Lower lobe of right lung (tissue), 2 donors: ENCODE data around the gene KCNQ4. TPM values are rescaled to one million over a fixed set of nuclear protein-coding genes. Genes with fewer than 3 reads are reported as not detected.

Experiments used
- ATAC-seq, 2 donors: fragments of 200-7000 bp; cut with Tn5 transposase; one replicate each; pipeline ENCODE4 v1.9.1; 2020 to 2022; ENCODE audit warnings: mild to moderate bottlenecking in 2 of 2, moderate library complexity in 2 of 2
- DNase-seq: peaks from one replicate; pipeline ENCODE4 v3.0.0-alpha.2; 2020
- H3K27ac ChIP-seq: fragments of 200-600 bp; one replicate; pipeline ENCODE4 v1.8.0; 2022
- H3K27me3 ChIP-seq: fragments of 200-600 bp; one replicate; pipeline ENCODE4 v1.8.0; 2022; ENCODE audit warnings: low read depth
- H3K36me3 ChIP-seq: fragments of 200-600 bp; one replicate; pipeline ENCODE4 v1.8.0; 2022; ENCODE audit warnings: mild to moderate bottlenecking
- H3K4me1 ChIP-seq: fragments of 200-600 bp; one replicate; pipeline ENCODE4 v1.8.0; 2022
- H3K4me3 ChIP-seq: fragments of 200-600 bp; one replicate; pipeline ENCODE4 v1.8.0; 2022; ENCODE audit warnings: mild to moderate bottlenecking
- H3K9me3 ChIP-seq: fragments of 200-600 bp; one replicate; pipeline ENCODE4 v1.8.0; 2022
- intact Hi-C: fragments of 100-400 bp; cut with DNase I; formaldehyde crosslinking; loops from one replicate; pipeline ENCODE4 v1.11.0; 2022
- total RNA-seq: library from RNA; stranded (reverse); fragmentation: NEBNext Ultra II Directional; extraction: Animal tissue kit (Norgen Biotek cat#: 25700); gene quantifications from one replicate; pipeline ENCODE4 v1.2.1, GENCODE V29; 2021
- TF ChIP-seq, protein P1 (sequence below): fragments of 200-600 bp; IDR thresholded peaks from one replicate; pipeline ENCODE4 v1.8.0; 2022; ENCODE audit warnings: antibody characterized with exemption, mild to moderate bottlenecking
- donor health status: DM: no; HTN: yes; CAD: no; lungs with severe emphysema.

KCNQ4 gene
- total RNA-seq, 1 donor from 2014 or later: 0.89 TPM

DNA sequence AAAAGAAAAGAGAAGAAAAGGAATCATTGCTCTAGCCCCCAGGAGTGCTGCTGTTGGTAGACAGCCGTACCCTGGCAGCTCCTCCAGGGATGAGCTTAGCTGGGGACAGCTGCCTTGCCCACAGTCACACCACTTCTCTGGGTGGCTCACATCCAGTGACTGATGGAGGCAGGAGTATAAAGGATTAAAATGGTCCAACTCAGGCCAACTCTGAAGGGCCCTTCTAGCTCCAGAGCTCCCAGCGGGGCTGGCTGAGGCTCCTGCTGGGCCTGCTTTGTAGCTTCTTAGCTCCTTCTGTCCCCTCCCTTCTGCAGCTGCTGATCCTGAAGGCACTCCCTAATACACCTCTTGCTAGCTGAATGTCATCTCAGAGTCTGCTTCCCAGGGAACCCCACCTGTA is 74.2 kb downstream of the KCNQ4 start:
- ATAC-seq (no peak), DNase-seq (peak; percentile 56)
- Histone ChIP-seq H3K9me3 (no peaks in the 10 kb centered on the region), H3K4me3 (no peak overlapping the region), H3K4me1 (peaks cover 17% of the 10 kb centered on the region), H3K27me3 (no peaks in the 10 kb centered on the region), H3K36me3 (no peaks in the 10 kb centered on the region), H3K27ac (no peak overlapping the region)
- TF ChIP-seq, protein P1, sequence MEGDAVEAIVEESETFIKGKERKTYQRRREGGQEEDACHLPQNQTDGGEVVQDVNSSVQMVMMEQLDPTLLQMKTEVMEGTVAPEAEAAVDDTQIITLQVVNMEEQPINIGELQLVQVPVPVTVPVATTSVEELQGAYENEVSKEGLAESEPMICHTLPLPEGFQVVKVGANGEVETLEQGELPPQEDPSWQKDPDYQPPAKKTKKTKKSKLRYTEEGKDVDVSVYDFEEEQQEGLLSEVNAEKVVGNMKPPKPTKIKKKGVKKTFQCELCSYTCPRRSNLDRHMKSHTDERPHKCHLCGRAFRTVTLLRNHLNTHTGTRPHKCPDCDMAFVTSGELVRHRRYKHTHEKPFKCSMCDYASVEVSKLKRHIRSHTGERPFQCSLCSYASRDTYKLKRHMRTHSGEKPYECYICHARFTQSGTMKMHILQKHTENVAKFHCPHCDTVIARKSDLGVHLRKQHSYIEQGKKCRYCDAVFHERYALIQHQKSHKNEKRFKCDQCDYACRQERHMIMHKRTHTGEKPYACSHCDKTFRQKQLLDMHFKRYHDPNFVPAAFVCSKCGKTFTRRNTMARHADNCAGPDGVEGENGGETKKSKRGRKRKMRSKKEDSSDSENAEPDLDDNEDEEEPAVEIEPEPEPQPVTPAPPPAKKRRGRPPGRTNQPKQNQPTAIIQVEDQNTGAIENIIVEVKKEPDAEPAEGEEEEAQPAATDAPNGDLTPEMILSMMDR: no peak
- intact Hi-C loops: loop anchor here (10.0 kb wide), 1 partner anchor 97 kb away; no protein-coding TSS in a partner anchor

DNA sequence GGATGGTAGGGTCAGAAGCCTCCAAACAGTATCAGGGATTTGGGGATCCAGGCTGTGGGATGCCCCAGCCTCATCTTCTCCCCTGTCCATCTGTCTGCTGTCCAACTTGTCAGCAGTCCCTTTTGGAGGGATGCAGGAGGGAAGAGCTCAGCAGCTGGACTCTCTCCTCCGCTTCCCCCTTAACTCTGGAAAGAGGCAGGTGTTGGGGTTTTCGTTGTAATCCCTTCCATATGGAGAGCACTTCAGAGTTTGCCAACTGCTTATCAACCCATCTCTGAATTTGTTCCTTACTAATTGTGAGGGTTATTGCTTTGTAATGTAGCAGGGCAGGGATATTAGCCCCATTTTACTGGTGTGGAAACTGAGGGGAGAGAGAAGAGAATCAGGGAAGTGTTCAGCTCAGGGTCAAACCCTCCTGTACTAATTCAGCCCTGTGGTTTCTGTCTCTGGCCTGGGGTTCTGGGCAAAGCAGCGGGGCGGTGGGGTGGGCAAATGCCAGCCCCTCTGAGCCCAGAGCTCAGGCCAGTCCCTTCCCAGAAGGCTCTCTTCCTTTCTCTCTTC is 75.3 kb downstream of the KCNQ4 start:
- DNase-seq: no peak
- intact Hi-C loops: loop anchor here (10.0 kb wide), 1 partner anchor 96 kb away; no protein-coding TSS in a partner anchor
- Histone ChIP-seq H3K4me1 (peaks cover 20% of the 10 kb centered on the region), H3K9me3 (no peaks in the 10 kb centered on the region), H3K4me3 (no peak overlapping the region), H3K27ac (no peak overlapping the region), H3K27me3 (no peaks in the 10 kb centered on the region), H3K36me3 (no peaks in the 10 kb centered on the region)
- no peak for ATAC-seq
- TF ChIP-seq, protein P1: no peak

DNA sequence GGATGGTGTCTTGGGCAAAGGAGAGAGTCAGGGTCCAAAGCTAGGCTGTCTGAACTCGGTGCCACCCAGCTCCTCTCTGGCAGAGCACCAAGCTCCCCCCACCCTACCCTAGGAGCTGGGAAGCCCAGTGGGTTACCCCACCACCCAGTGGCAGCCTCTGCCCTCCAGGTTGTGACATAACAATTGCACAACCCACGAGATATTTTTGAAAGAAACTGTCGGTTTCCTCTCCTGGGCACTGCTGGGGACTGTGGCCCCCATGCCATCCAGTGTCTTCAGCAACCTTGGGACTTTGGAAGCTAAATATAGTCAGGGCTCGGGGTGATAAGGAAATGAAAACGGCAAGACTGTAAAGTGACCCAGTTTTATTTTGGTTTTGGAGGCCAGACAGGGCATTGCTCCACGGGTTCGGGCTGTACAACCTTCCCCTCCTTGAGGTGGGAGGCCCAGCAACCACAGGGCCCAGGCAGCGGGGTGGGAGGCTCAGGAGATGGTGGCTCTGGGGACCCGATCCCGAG is 77.2 kb downstream of the KCNQ4 start:
- H3K36me3 ChIP-seq: no peaks in the 10 kb centered on the region
- no peaks in the 10 kb centered on the region for H3K9me3 ChIP-seq
- peak overlapping the region; percentile 73 for H3K4me3 ChIP-seq
- DNase-seq (no peak), ATAC-seq (no peak)
- intact Hi-C loops: no loop called here
- TF ChIP-seq, protein P1: no peak
- peak overlapping the region; percentile 90 for H3K27ac ChIP-seq
- H3K27me3 ChIP-seq: no peaks in the 10 kb centered on the region
- H3K4me1 ChIP-seq: peaks cover 20% of the 10 kb centered on the region

DNA sequence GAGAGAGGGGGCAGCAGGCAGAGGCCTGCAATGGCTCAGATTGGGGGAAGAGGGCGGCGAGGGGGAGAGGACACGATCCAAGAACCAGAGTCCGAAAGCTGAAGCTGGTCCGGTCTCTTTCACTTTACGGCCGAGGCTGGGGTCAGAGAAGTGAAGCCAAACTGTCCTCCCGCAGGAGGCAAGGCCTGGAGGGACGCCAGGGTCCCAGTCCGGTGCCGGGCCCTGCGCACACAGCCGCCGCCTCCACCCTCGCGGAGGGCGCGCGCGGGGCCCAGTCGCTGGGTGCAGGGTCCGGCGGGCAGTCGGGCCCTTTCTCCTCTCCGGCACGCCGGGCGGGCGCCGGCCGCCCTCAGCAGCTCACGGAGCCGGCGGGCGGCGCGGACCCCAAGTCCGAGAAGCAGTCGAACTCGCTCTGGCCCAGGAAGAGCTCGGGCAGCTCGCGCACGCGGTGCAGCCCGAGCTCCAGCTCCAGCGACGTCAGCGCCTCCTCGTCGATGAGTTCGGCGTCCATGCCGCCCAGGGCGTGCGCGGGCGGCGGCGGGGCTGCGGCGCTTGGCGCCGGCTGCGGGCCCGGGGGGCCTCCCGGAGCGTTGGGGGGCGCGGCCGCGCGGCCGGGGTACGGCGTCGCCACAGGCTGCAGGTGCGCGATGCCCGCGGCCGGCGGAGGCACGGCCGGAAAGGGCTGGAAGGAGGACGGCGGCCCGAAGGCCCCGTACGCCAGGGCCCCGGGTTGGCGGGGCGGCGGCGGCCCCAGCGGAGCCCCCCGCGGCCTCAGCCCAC is 77.8 kb downstream of the KCNQ4 start:
- DNase-seq (peak; percentile 69), ATAC-seq (peak in 1 of 2 donors; percentile 4)
- peak overlapping the region; percentile 90 for H3K27ac ChIP-seq
- no peaks in the 10 kb centered on the region for H3K9me3 ChIP-seq
- H3K36me3 ChIP-seq: no peaks in the 10 kb centered on the region
- intact Hi-C loops: no loop called here
- H3K27me3 ChIP-seq: no peaks in the 10 kb centered on the region
- peaks cover 20% of the 10 kb centered on the region for H3K4me1 ChIP-seq
- peak overlapping the region; percentile 73 for H3K4me3 ChIP-seq
- TF ChIP-seq, protein P1: no peak

DNA sequence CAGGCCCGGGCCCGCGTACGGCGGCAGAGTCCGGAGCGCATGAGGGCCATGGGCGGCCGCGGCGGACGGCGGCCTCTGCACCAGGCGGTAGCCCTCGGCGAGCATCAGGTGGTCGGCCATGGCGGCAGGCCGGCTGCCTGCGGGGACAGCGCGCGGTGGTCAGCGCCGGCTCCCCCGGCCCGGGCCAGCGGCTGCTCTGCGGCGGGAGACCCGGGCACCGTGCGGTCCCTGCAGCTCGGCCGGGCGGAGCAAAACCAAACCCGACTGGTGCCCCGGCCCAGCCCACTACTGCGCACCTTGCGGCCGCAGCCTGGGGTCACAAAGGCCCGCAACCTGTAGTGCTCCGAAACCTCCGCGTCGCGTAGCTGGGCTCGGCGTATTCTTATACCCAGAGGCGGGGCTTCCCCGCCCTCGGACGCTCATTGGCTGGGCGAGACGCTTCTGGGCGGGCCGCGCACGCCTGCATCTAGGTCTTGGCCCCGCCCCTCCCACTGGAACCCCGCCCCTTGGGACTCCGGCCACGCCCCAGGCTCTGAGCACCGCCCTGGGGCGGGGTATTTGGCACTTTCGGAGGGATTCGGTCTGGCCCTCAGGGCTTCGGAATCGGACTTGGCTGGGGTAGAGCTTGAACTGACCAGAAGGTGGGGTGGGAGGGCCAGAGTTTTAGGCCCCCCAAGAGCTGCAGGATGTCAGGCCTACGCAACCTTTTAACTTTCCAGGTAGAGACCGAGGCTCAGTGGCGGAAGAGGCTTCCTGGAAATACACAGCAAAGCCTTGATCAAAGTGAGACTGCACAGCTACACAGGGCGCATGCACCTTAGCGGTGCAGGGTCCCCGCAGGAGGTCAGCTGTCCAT is 78.6 kb downstream of the KCNQ4 start, which contains the start of gene CITED4:
Gene CITED4, minus strand, starts transcription at position 356 of the 856 bp plus-strand sequence. Its CDS starts 236 bp downstream, at position 120.
- TF ChIP-seq, protein P1: peak; percentile 37
- intact Hi-C loops: no loop called here

More for the DNA sequence above, 78.6 kb downstream of the KCNQ4 start, which contains the start of gene CITED4:
- DNase-seq (peak; percentile 97), ATAC-seq (peak; percentile 97 to 98)
- Histone ChIP-seq H3K9me3 (no peaks in the 10 kb centered on the region), H3K27ac (peak within 1 kb of the TSS; percentile 90), H3K27me3 (no peaks in the 10 kb centered on the region), H3K36me3 (no peaks in the 10 kb centered on the region), H3K4me1 (peaks cover 20% of the 10 kb centered on the region), H3K4me3 (peak within 1 kb of the TSS; percentile 73)
